Measurements from ENCODE around the gene ARID1A.
"Not testable (repeated sequence)": the region's sequence is repeated elsewhere in the genome, so short reads cannot be mapped to it uniquely, and the experiment has no call there.

ARID1A gene

DNA sequence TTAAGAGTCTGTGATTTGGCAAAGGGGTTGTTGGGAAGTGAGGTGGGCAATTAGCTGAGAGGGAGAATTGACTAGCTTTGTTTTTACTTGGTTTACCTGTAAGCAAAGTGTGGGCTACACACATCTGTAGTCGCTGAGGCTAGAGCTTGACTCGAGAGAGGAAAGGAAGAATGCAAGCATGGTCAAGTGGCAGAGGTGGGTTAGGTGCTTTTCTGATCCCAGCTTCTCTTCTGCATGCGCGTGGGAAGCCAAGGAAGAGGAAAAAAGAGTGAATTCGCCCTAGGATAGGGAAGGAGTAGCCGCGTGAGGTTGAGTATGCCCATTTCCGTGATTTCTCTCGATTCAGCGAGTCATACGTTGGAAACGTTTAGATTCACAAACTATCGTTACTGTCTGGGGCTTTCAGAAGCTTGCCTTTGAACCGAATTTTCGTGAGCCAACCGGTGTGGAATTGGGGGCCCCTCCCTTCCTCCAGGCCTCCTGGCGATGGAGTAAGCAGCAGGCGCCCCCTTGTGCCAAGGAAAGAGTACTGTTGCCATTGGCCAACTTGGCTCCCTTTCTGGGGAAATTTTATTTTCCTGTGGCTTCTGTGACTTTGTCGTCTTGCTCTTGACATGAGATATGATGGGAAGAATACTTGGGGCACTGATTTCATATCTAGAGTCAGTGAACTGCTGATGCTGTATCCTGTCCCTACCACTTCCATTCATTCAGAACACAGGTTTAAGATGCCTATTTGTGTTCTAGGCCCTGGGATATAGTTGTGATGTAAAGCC, 93.2 kb downstream of the ARID1A start:
- peak; percentile 28 to 70 for DNase-seq

- DNase-seq = no peak
These were observed 93.7 kb downstream of the ARID1A start for GRCh38 chr1:26789612-26789865.

DNA sequence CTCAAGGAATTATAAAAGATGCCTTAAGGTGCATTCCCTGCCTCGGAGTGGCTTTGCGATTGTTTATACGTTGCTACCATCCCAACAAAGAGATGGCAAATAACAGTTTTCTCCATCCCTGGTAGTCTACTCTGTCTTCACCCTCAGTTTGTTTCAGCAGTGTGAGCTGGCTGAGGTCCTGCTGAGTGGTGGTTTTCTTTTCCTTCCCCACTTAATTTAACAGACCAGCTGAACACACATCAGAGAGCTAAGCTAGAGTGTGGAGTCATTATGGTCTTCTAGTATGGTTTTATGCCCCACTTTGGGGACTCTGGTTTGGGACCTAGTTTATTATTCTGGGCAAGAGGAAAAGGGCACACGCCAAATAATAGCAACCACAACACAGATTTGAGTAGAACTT, 94.1 kb downstream of the ARID1A start:
- no peak for DNase-seq

- no peak for DNase-seq
These were observed 94.7 kb downstream of the ARID1A start for GRCh38 chr1:26790551-26790953.

DNA sequence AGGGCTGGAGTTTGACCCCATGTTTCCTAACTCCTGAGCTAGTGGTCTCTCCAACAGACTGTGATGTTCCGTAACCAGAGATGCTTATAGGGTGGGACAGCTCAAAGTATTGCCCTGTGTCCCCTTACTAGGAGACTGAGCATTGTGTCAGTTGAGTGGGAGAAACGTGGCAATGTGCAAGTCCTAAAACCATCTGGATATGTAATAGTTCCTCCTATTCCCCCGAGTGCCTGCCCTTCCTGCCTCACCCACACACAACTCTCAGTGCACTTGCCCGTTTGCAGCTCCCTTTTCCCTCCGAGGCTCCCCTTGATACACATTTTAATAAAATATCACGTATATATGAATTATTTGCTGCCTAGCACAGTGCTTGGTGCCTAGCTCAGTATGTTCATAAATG, 95.3 kb downstream of the ARID1A start:
- DNase-seq = no peak

DNA sequence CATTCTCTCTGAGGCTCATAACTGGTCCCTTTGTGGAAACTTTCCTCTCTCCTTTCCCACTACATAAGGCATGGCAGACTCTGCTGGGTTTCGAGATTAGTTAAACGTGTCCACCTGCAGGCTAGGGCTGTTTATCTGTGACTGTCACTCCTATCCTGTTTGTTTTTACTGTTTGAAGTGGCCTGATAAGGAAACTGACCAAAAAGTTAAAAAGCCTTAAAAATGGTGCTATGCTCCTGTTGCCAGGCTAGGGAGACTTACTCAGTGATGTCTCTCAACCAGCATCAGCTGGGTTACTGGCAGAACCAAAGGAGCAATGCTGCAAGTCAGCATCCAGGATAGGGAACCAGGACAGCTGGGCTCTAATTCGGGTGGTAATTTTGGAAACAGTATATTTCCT, 95.8 kb downstream of the ARID1A start:
- DNase-seq = no peak

DNA sequence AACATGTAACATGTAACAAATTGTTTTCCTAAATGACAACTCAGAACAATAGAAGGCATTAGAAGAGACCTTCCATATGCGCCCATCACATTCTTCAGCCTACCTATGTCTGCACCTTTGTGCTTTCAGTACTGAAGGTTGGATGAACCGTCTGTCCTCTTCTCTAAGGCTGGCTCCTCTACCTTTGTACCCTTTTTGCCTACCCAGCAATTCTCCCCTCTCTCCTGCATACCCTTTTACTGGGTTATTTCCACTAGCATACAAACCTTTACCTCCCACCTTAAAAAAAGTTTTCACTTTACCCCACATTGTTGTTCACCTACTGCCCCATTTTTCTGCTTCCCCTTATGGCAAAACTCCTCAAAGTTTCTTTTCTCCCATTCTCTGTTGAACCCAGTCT, 97.1 kb downstream of the ARID1A start:
- no peak for DNase-seq

GRCh38 chr1:26794391-26794790, 98.6 kb downstream of the ARID1A start:
- no peak for DNase-seq

- DNase-seq = no peak
These were observed 101.8 kb downstream of the ARID1A start for GRCh38 chr1:26797627-26798026.

DNA sequence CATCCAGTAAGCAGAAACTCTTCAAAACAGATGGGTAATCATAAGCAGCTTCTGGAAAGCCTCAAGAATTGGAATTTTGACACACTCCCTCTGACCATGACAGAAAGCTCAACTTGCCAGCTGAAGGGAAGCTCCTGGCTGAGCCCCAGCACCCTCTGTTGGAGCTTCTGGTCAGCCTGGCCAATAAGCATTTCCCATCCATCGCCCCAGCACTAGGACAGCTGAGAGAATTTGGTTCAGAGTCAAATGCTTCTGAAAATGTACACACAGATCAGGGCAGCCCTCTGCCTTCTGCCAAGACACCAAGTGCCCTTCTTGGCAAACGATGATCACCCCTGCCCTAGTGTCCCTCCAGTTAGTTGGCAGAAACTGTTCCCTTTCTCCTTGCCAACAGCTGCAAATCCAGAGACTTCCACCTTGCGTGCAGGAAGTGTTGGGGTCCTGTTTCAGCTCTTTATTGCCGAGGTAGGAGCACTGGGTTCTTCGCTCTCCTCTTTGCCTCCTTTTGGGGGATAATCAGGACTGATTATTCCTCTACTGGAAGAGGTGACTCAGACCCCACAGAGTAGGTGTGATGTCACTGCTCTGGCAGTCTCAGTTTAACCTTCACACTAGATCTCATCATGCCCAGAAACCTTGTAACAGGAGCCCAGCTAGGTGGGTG, 103.8 kb downstream of the ARID1A start:
- no peak for DNase-seq

- not testable (repeated sequence) for DNase-seq
These were observed 108.1 kb downstream of the ARID1A start for GRCh38 chr1:26803932-26804331.

DNA sequence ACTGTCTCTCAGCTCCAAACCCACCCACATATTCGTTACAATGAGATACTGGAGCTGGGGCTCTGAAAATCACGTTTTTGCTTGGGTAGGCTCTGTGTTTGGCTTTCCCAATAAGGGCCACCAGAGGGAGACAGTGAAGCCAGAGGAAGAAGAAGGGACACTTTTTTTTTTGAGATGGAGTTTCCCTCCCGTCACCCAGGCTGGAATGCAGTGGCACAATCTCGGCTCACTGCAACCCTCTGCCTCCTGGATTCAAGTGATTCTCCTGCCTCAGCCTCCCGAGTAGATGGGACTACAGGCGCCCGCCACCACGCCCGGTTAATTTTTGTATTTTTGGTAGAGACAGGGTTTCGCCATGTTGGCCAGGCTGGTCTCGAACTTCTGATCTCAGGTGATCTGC, 114.3 kb downstream of the ARID1A start:
- peak in 1 of 2 donors; percentile 53 for DNase-seq

- no peak for DNase-seq
These were observed 115.2 kb downstream of the ARID1A start for GRCh38 chr1:26811057-26811456.

DNA sequence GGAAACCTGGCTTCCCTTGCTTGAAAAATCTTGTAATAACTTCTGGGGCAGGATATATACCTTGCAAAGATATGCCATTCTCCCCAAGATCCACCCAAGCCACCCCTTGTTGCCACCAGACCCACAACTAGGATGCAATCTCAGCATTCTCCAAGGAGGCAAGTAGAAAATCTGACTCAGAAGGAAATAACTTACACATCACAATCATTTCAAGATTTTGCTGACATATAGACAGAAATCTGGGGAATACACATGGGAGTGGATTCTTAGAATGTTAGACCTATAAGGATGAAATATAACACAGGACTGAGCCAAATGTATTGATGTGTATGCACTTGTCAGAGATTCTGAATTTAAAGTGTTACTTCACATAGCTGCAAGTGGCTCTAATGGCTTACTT, 115.9 kb downstream of the ARID1A start:
- no peak for DNase-seq

DNA sequence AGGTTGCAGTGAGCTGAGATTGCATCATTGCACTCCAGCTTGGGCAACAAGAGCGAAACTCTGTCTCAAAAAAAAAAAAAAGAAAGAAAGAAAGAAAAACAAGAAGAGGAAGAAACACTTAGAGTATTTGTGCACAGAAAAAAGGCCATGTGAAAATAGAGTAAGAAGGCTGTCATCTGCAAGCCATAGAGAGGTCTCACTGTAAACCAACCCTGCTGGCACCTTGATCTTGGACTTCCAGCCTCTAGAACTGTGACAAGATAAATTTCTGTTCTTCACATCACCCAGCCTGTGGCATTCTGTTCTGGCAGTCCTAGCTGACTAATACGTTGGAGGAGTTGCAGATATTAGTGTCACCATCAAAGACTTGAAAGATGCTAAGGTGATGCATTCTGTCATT, 118.6 kb downstream of the ARID1A start:
- DNase-seq = no peak

DNA sequence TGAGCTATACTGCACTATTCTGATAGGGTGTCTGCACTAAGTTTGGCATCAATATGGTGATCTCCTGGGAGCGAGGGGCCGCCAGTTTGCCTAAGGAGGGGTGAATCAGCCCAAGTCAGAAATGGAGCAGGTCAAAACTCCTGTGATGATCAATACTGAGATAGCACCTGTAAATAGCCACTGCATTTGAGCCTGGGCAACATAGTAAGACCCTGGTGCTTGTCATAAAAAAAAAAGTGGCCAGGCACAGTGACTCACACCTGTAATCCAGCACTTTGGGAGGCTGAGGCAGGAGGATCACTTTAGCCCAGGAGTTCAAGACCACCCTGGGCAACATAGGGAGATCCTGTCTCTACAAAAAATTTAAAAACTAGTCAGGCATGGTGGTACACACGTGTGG, 119.1 kb downstream of the ARID1A start:
- DNase-seq = no peak

- DNase-seq = peak in 1 of 2 donors; percentile 81
These were observed 125.0 kb downstream of the ARID1A start for GRCh38 chr1:26820784-26821269.

- no peak for DNase-seq
These were observed 127.1 kb downstream of the ARID1A start for GRCh38 chr1:26822737-26823395.

DNA sequence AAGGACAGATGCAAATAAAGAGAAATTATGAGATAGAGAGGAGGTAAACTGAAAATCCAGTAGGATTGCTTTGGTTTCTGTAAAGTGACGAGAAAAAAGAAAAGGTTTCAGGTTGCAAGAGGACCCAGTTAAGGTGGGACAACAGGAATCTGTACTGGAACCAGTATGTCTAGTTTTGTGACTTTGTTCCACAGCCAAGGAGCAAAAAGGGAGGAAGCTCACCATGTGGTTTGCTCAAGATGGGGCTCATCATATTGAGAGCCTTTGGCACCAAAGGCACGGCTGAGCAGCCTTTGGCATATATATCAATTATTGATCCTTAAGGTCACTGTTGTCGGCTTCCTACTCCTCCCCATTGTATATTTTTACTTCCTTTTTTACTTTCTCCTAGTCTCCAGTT, 128.9 kb downstream of the ARID1A start:
- DNase-seq = no peak

GRCh38 chr1:26826261-26827105, 130.7 kb downstream of the ARID1A start, which contains the start of gene ZDHHC18:
Gene ZDHHC18, plus strand, starts transcription at chr1:26826688. Its CDS starts 117 bp downstream, at chr1:26826805.
- DNase-seq = peak in 1 of 2 donors; percentile 51

DNA sequence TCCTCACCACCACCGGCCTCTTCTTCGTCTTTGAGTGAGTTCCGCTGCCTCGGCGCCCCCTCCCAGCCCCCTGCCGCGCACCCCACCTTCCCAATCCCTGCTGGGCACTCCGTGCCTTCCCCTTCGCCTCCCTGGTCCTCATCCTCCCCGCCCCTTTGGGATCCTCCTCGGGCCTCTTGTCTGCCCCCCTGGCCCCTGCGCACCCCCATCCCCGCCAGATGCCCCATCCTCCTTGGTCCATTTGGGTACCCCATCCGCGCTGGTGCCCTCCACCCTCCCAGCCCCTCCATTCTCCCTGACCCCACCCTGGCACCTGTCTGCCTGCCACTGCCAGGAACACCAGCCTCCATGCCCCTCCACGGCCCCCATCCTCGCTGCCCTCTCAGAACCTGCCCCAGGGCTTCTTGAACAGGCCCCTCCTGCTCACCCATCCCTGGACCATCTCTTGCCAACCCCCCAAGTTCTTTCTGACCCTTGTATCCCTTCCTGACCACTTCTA, 131.3 kb downstream of the ARID1A start:
- DNase-seq = no peak

DNA sequence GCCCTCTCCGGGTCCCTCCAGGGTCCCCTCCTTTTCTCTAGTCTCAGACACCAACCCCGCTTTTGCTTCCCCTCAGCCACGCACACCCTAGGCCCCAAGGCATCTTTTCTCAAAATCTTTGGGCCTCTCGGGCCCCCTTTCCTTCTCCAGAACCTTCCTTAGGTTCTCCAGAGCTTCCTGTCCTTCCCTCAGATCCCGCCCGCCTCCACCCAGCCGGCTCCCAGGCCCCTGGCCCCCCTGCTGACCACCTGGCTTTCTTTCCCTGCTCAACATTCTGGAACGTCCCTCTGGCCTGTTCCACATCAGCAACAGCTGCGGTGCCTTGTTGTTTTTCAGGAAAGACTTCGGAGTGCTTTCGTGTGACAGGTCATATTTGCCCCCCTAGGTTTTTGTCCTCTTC, 131.8 kb downstream of the ARID1A start:
- DNase-seq = no peak

Measured in bone marrow (tissue), 2 donors.